Activated naive CD4-positive, alpha-beta T cell (primary cell): Measurements from ENCODE around the gene PTEN.
"Not testable (repeated sequence)": the region's sequence is repeated elsewhere in the genome, so short reads cannot be mapped to it uniquely, and the experiment has no call there.

Experiments
- DNase-seq, 4 experiments: peaks; one replicate each; lab custom pipeline; 2025; lab: John Stamatoyannopoulos, UW

The PTEN gene

GRCh38 chr10:87869773-87870551 is 6.5 kb downstream of the PTEN start:
- no peak for DNase-seq

DNA sequence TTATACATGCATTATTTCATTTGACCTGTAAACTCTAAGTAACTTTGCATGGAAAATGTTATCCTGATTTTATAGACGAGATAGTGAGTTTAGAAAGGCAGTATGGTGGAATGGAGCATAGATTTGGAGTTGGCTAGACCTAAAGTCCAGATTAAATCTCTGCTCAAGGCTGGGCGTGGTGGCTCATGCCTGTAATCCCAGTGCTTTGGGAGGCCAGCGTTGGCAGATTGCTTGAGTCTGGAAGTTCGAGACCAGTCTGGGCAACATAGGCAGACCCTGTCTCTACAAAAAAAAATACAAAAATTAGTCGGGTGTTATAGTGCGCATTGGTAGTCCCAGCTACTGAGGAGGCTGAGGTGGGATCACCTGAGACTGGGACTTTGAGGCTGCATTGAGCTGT is 9.4 kb downstream of the PTEN start:
- DNase-seq, result no peak

GRCh38 chr10:87873656-87874055 is 10.2 kb downstream of the PTEN start:
- no peak for DNase-seq

- no peak for DNase-seq
These were observed 12.6 kb downstream of the PTEN start for GRCh38 chr10:87875929-87876571.

GRCh38 chr10:87878664-87879459 is 15.4 kb downstream of the PTEN start:
- DNase-seq, result no peak

- no peak for DNase-seq
These were observed 16.9 kb downstream of the PTEN start for GRCh38 chr10:87880336-87880735.

DNA sequence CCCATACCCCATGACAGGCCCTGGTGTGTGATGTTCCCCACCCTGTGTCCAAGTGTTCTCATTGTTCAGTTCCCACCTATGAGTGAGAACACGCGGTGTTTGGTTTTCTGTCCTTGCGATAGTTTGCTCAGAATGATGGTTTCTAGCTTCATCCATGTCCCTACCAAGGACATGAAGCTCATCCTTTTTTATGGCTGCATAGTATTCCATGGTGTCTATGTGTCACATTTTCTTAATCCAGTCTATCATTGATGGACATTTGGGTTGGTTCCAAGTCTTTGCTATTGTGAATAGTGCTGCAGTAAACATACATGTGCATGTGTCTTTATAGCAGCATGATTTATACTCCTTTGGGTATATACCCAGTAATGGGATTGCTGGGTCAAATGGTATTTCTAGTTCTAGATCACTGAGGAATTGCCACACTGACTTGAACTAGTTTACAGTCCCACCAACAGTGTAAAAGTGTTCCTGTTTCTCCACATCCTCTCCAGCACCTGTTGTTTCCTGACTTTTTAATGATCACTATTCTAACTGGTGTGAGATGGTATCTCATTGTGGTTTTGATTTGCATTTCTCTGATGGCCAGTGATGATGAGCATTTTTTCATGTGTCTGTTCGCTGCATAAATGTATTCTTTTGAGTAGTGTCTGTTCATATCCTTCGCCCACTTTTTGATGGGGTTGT is 18.1 kb downstream of the PTEN start:
- DNase-seq, result not testable (repeated sequence)

DNA sequence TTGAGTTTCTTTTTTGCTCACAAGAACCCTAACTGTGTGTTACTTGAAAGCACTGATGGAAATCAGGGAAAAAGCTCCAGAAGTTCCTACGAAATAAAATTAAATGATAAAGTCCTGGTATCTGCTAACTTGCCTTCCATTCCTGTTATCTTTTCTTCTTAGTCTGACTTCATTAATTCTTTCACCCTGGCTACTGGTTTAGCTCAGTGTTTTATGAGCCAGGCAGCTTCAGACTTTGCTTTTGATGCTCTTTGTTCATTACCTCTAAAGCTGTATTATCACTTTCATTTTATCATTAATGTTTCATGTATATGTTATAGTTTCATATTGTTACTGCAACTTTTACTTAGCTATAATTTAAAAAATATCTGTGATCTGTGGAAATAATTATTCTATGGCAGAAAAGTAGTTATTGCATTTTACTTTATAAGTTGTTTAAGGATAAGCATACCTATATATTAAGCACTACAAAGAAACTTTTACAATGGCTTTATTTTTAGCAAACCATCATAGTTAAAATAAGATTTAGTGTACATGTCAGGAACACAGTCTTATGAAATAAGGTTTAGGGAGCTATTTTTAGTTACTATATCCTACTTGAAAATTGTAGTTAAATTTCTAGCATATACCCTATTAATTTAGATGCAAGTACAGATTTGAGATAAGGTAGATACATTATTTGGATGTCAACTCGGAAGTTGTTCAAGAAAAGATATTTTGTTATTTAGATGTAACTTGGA is 19.3 kb downstream of the PTEN start:
- no peak for DNase-seq

GRCh38 chr10:87886635-87887034 is 23.2 kb downstream of the PTEN start:
- DNase-seq, result no peak

- no peak for DNase-seq
These were observed 23.7 kb downstream of the PTEN start for GRCh38 chr10:87887146-87887545.

GRCh38 chr10:87887548-87888289 is 24.3 kb downstream of the PTEN start:
- no peak for DNase-seq

GRCh38 chr10:87895430-87895829 is 32.0 kb downstream of the PTEN start:
- no peak for DNase-seq

GRCh38 chr10:87896216-87896615 is 32.8 kb downstream of the PTEN start:
- no peak for DNase-seq

DNA sequence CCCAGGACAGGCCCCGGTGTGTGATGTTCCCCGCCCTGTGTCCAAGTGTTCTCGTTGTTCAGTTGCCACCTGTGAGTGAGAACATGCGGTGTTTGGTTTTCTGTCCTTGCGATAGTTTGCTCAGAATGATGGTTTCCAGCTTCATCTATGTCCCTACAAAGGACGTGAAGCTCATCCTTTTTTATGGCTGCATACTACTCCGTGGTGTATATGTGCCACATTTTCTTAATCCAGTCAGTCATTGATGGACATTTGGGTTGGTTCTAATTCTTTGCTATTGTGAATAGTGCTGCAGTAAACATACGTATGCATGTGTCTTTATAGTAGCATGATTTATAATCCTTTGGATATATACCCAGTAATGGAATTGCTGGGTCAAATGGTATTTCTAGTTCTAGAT is 34.5 kb downstream of the PTEN start:
- not testable (repeated sequence) for DNase-seq

DNA sequence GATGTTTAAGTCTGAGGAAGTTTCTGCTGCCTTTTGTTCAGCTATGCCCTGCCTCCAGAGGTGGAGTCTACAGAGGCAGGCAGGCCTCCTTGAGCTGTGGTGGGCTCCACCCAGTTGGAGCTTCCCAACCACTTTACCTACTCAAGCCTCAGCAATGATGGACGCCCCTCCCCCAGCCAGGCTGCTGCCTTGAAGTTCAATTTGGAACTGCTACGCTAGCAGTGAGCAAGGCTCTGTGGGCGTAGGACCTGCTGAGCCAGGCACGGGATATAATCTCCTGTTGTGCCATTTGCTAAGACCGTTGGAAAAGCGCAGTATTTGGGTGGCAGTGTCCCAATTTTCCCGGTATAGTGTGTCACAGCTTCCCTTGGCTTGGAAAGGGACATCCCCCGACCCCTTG is 40.0 kb downstream of the PTEN start:
- DNase-seq, result not testable (repeated sequence)

GRCh38 chr10:87913156-87913921 is 49.9 kb downstream of the PTEN start:
- DNase-seq, result no peak

DNA sequence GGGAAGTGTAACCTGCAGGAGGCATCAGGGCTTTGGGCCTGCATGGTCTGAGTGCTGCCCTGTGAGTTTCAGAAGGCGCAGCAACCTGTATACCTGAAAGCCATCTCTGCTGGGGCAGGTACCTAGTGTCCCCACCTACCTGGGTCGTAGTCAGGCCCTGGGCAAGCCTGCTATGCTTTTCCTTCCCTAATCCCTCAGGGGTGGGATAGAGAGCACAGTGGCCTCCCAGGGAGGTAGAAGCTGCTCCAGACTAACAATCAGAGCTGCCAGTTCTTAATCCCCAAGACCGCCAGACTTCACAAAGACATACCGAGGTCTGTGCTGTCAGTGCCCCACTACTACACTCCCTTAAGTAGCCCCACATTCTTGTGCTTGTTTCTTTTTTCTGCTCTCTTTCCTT is 52.0 kb downstream of the PTEN start:
- no peak for DNase-seq

- DNase-seq, result no peak
These were observed 52.6 kb downstream of the PTEN start for GRCh38 chr10:87915989-87916388.

DNA sequence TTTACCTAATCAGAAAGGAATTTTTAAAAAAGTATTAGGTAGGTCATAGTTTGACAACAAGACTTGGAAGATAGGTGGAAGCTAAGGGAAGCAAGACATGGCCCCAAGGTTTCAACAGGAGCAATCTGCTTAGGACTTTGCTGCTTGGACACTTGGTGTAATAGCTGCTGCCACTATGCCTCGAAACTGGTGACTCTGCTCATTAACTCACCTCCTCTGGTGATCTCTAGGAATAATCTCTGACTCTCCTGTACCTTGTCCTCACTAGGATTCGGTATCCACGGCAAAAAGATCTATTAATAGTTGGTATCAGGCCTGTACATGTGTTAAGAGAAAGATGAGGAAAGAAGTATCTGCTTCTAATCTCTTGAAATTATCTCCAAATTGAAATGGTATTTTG is 53.1 kb downstream of the PTEN start:
- DNase-seq, result no peak

GRCh38 chr10:87918254-87918859 is 54.9 kb downstream of the PTEN start:
- DNase-seq, result no peak
